ENCODE measurements around the gene DAB1. TPM values are rescaled to one million over a fixed set of nuclear protein-coding genes. Genes with fewer than 3 reads are reported as not detected.

DAB1 gene
- total RNA-seq, 4 donors from 2014 or later, result under 0.01 to 5.9 (median 0.61) TPM

DNA sequence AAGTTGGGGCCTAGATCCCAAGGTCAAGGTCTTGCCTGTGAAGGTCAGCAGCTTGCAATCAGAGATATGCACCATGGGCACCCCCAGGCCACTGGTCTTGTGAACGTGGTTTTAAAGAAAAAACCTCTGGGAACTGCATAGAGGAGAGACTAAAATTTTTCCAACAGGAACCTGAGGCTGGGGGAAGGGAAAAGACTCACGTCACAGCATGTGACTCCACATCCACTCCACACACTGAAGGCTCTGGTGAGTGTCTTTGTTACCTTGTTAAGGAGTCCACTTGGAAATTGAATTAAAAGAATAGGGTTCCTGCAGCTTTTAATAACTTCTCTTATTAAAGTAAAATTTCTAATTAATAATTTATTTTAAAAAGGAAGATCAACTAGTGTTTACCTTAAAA is 224.9 kb downstream of the DAB1 start:
- Histone ChIP-seq H3K27ac (no peak overlapping the region), H3K36me3 (no peaks in the 10 kb centered on the region), H3K27me3 (no peaks in the 10 kb centered on the region), H3K4me1 (no peaks in the 10 kb centered on the region), H3K9me3 (no peaks in the 10 kb centered on the region), H3K4me3 (no peak overlapping the region)
- TF ChIP-seq, protein P1, sequence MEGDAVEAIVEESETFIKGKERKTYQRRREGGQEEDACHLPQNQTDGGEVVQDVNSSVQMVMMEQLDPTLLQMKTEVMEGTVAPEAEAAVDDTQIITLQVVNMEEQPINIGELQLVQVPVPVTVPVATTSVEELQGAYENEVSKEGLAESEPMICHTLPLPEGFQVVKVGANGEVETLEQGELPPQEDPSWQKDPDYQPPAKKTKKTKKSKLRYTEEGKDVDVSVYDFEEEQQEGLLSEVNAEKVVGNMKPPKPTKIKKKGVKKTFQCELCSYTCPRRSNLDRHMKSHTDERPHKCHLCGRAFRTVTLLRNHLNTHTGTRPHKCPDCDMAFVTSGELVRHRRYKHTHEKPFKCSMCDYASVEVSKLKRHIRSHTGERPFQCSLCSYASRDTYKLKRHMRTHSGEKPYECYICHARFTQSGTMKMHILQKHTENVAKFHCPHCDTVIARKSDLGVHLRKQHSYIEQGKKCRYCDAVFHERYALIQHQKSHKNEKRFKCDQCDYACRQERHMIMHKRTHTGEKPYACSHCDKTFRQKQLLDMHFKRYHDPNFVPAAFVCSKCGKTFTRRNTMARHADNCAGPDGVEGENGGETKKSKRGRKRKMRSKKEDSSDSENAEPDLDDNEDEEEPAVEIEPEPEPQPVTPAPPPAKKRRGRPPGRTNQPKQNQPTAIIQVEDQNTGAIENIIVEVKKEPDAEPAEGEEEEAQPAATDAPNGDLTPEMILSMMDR (IDR thresholded peaks at IDR 0.05), result no peak
- DNase-seq, result no peak
- intact Hi-C loops (cut with DNase I; ENCODE audit: low total_unique reads), result no loop called here

DNA sequence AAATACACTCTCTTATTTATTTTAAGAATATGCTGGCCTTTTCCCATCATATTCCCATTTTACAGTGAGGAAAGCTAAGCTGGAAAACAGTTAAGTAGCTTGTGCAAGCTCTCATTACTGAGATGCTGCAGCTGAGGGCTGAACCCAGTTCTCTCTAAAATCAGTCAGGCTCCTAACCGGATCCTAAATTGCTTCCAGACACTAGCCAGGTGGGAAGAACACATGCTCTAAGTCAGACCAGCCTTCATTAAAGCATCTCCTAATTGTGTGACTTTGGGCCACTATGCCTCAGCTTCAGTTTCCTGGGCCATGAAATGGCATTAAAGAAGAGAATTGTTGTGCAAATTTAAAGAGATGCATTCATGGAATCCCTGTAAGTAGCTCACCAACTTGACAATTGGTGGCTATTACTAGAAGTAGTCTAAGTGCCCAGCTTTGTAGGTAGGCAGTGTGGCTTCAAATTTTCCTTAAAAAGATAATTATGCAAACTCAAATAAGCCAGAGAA is 228.4 kb downstream of the DAB1 start:
- no peak overlapping the region for H3K4me3 ChIP-seq
- H3K9me3 ChIP-seq, result no peaks in the 10 kb centered on the region
- H3K27me3 ChIP-seq, result no peaks in the 10 kb centered on the region
- intact Hi-C loops (cut with DNase I; ENCODE audit: low total_unique reads), result no loop called here
- no peak for DNase-seq
- TF ChIP-seq POLR2A (IDR thresholded peaks at IDR 0.05), result no peak
- TF ChIP-seq, protein P1 (IDR thresholded peaks at IDR 0.05), result no peak
- no peak overlapping the region for H3K27ac ChIP-seq
- no peaks in the 10 kb centered on the region for H3K36me3 ChIP-seq
- no peaks in the 10 kb centered on the region for H3K4me1 ChIP-seq

DNA sequence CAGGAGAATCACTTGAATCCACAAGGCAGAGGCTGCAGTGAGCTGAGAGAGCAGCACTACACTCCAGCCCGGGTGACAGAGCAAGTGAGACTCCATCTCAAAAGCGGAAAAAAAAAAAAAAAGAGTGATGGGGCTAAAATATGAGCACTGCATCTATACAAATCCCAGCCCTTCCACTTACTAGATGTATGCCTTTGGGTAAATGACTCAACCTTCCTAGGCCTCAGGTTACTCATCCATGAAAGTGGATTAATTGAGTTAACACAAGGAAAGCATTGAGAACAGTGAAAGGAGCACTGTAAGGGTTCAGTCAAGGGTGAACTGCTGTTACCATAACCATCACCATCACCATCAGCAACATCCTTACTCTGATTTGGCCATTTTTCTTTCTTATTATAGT is 231.6 kb downstream of the DAB1 start:
- Histone ChIP-seq H3K27me3 (no peaks in the 10 kb centered on the region), H3K36me3 (no peaks in the 10 kb centered on the region), H3K27ac (no peak overlapping the region), H3K4me1 (no peaks in the 10 kb centered on the region), H3K9me3 (no peaks in the 10 kb centered on the region), H3K4me3 (no peak overlapping the region)
- TF ChIP-seq, protein P1 (IDR thresholded peaks at IDR 0.05), result no peak
- TF ChIP-seq POLR2A (IDR thresholded peaks at IDR 0.05), result no peak
- DNase-seq, result no peak
- intact Hi-C loops (cut with DNase I; ENCODE audit: low total_unique reads), result no loop called here

DNA sequence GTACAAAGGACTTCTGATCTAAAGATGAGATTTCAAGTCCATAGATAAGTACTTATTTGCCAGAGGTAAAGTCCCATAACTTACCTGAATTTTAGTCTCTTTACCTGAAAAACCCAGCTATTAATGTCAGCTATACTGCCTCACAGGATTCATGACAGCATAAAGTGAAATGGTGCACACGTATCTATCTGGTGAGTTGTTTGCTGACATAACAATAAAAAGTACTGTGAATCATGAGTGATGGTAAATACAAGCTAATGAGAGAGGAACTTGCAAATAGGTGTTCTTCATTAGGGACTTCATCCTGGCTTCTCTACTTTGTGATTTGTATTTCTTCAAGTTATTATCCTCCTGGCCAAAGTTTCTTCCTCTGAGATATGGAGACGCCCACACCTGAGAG is 233.0 kb downstream of the DAB1 start:
- Histone ChIP-seq H3K27me3 (no peaks in the 10 kb centered on the region), H3K9me3 (no peaks in the 10 kb centered on the region), H3K4me3 (no peak overlapping the region), H3K4me1 (no peaks in the 10 kb centered on the region), H3K27ac (no peak overlapping the region), H3K36me3 (no peaks in the 10 kb centered on the region)
- intact Hi-C loops (cut with DNase I; ENCODE audit: low total_unique reads), result no loop called here
- no peak for TF ChIP-seq POLR2A (IDR thresholded peaks at IDR 0.05)
- TF ChIP-seq, protein P1 (IDR thresholded peaks at IDR 0.05), result no peak
- DNase-seq, result no peak

DNA sequence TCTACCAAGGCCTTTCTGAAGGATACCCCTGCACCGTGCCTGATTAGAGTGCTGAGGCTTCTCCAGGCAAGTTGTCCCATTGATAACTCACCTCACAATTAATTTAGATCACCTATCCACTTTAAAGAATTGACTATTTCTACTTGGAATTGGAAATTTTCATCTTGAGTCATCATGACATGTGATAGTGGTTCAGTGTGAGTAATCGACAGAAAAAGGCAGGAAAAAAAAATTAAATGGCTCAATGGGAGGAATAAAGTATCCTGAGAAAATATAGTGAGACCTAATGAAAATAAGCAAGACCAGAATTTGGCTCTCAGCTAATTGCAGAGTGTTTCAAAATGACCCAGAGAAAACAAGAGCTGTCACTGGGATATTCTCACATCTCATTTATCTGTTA is 235.7 kb downstream of the DAB1 start:
- no peak for DNase-seq
- H3K27me3 ChIP-seq, result no peaks in the 10 kb centered on the region
- H3K27ac ChIP-seq, result no peak overlapping the region
- intact Hi-C loops (cut with DNase I; ENCODE audit: low total_unique reads), result no loop called here
- no peak overlapping the region for H3K4me3 ChIP-seq
- H3K36me3 ChIP-seq, result no peaks in the 10 kb centered on the region
- no peaks in the 10 kb centered on the region for H3K4me1 ChIP-seq
- TF ChIP-seq POLR2A (IDR thresholded peaks at IDR 0.05), result no peak
- TF ChIP-seq, protein P1 (IDR thresholded peaks at IDR 0.05), result no peak
- H3K9me3 ChIP-seq, result no peaks in the 10 kb centered on the region
